ENCODE results near the gene CCM2L.

GRCh38 chr20:32078322-32078721, 68.1 kb downstream of the CCM2L start:
- TF ChIP-seq POLR2A (IDR thresholded peaks at IDR 0.05) (no peak), CTCF (IDR thresholded peaks at IDR 0.05) (no peak)
